CD14-positive monocyte (primary cell): ENCODE data around the gene NEU1. TPM values are rescaled to one million over a fixed set of nuclear protein-coding genes. Genes with fewer than 3 reads are reported as not detected.

ENCODE experiments used
- DNase-seq, 3 donors: peaks; one replicate each; pipeline ENCODE4 v3.0.0-alpha.2; 2011 to 2022
- H2AFZ ChIP-seq: 2 replicates; pipeline ENCODE4 v1.6.0; 2012; ENCODE audit warnings: mild to moderate bottlenecking, low read depth, low read length, inconsistent platforms; ENCODE audit not compliant: insufficient read depth, poor library complexity, severe bottlenecking
- H3K27ac ChIP-seq, 2 donors: 1 replicate in 1 of 2; 2 replicates in 1 of 2; pipeline ENCODE4 v1.5.1; 2012 to 2013; ENCODE audit warnings: low read length in 2 of 2, control low read depth in 1 of 2, inconsistent platforms in 1 of 2, low read depth in 1 of 2, mild to moderate bottlenecking in 1 of 2
- H3K27me3 ChIP-seq, 2 donors: one replicate each; pipeline versions ENCODE4 v1.6.0 to v1.6.1; 2011 to 2013; ENCODE audit warnings: low read length in 2 of 2; ENCODE audit not compliant: control insufficient read depth in 2 of 2, insufficient read depth in 2 of 2
- H3K36me3 ChIP-seq, 2 donors: replicated peaks in 1 of 2; 1 replicate in 1 of 2; 2 replicates in 1 of 2; pipeline versions ENCODE4 v1.5.1 to v1.6.1; 2012 to 2013; ENCODE audit warnings: low read length in 2 of 2, control low read depth in 1 of 2, inconsistent platforms in 1 of 2, mild to moderate bottlenecking in 1 of 2; ENCODE audit not compliant: insufficient read depth in 2 of 2, control insufficient read depth in 1 of 2
- H3K4me1 ChIP-seq, 2 donors: 1 replicate in 1 of 2; 2 replicates in 1 of 2; pipeline versions ENCODE4 v1.5.1 to v1.6.1; 2012 to 2013; ENCODE audit warnings: low read length in 2 of 2, control low read depth in 1 of 2, inconsistent platforms in 1 of 2, mild to moderate bottlenecking in 1 of 2, moderate library complexity in 1 of 2; ENCODE audit not compliant: insufficient read depth in 2 of 2, control insufficient read depth in 1 of 2
- H3K4me2 ChIP-seq: replicated peaks from 2 replicates; pipeline ENCODE3; 2012; ENCODE audit warnings: low read length, moderate library complexity, mild to moderate bottlenecking; ENCODE audit not compliant: poor library complexity, severe bottlenecking; ENCODE audit errors: extremely low read depth
- H3K4me3 ChIP-seq, 3 experiments: fragments of 200-600 bp in 1 of 3; sonication (generic) in 1 of 3; replicated peaks in 1 of 3; 1 replicate in 2 of 3; 2 replicates in 1 of 3; pipeline ENCODE4 v1.5.1; 2011 to 2013; ENCODE audit warnings: low read length in 3 of 3, mild to moderate bottlenecking in 3 of 3, control low read depth in 2 of 3, low read depth in 2 of 3, inconsistent platforms in 1 of 3, moderate library complexity in 1 of 3
- H3K79me2 ChIP-seq: 2 replicates; pipeline ENCODE4 v1.6.0; 2012; ENCODE audit warnings: mild to moderate bottlenecking, control low read depth, inconsistent platforms, low read length, moderate library complexity; ENCODE audit not compliant: insufficient read depth
- H3K9ac ChIP-seq: 2 replicates; pipeline ENCODE4 v1.6.0; 2017; ENCODE audit warnings: low read length, mild to moderate bottlenecking; ENCODE audit not compliant: insufficient read depth, poor library complexity, severe bottlenecking
- H3K9me3 ChIP-seq, 2 donors: replicated peaks in 1 of 2; 1 replicate in 1 of 2; 2 replicates in 1 of 2; pipeline versions ENCODE4 v1.5.1 to v1.6.1; 2012 to 2013; ENCODE audit warnings: low read length in 2 of 2, control low read depth in 1 of 2; ENCODE audit not compliant: control insufficient read depth in 1 of 2, insufficient read depth in 1 of 2
- H4K20me1 ChIP-seq: 2 replicates; pipeline ENCODE4 v1.6.0; 2012; ENCODE audit warnings: mild to moderate bottlenecking, low read length, control low read depth, moderate library complexity; ENCODE audit not compliant: insufficient read depth
- H3K27ac Mint-ChIP-seq, 7 donors: one replicate each; pipeline ENCODE4 v1.8.0; 2020; ENCODE audit warnings: mild to moderate bottlenecking in 7 of 7, mixed read lengths in 7 of 7, moderate library complexity in 6 of 7, inconsistent platforms in 2 of 7
- H3K27me3 Mint-ChIP-seq, 3 donors: one replicate each; pipeline ENCODE4 v1.8.0; 2021 to 2022; ENCODE audit warnings: low read depth in 3 of 3, mild to moderate bottlenecking in 3 of 3, mixed read lengths in 3 of 3, moderate library complexity in 3 of 3, inconsistent platforms in 1 of 3
- H3K36me3 Mint-ChIP-seq, 2 donors: one replicate each; pipeline ENCODE4 v1.8.0; 2020; ENCODE audit warnings: mixed read lengths in 2 of 2, inconsistent platforms in 1 of 2, mild to moderate bottlenecking in 1 of 2
- H3K4me1 Mint-ChIP-seq: one replicate; pipeline ENCODE4 v1.8.0; 2020; ENCODE audit warnings: mild to moderate bottlenecking, mixed read lengths
- H3K4me3 Mint-ChIP-seq, 2 donors: one replicate each; pipeline ENCODE4 v1.8.0; 2020; ENCODE audit warnings: mild to moderate bottlenecking in 2 of 2, mixed read lengths in 2 of 2, moderate library complexity in 1 of 2
- H3K9me3 Mint-ChIP-seq, 7 donors: one replicate each; pipeline ENCODE4 v1.8.0; 2020 to 2022; ENCODE audit warnings: mixed read lengths in 7 of 7, mild to moderate bottlenecking in 6 of 7, moderate library complexity in 6 of 7, inconsistent platforms in 2 of 7
- CTCF ChIP-seq: fragments of 200-600 bp; IDR thresholded peaks from one replicate; pipeline ENCODE4 v1.8.0; 2022; ENCODE audit warnings: antibody characterized with exemption, mild to moderate bottlenecking
- WGBS: methylation state at CpG from one replicate; pipeline ENCODE4 v1.1.5; 2013; ENCODE audit warnings: missing lambda C conversion rate; ENCODE audit not compliant: insufficient coverage; 5-methylcytosine and 5-hydroxymethylcytosine counted together
- intact Hi-C, 2 donors: fragments of 100-400 bp; cut with micrococcal nuclease; formaldehyde crosslinking; loops; one replicate each; pipeline versions ENCODE4 v1.15.0 to v1.15.1; 2023
- polyA plus RNA-seq, 3 donors: library from polyadenylated mRNA; depleted of rRNA in 1 of 3; unstranded in 2 of 3; stranded (reverse) in 1 of 3; fragments of 300-500 nt in 2 of 3; fragments of >200 nt in 1 of 3; fragmentation: Illumina TruSeq in 2 of 3; gene quantifications; 1 replicate in 2 of 3; 2 replicates in 1 of 3; pipeline ENCODE4 v1.2.3, GENCODE V29; 2012 to 2021

Gene NEU1
- polyA plus RNA-seq, 3 donors = 70.2 to 89.5 (median 81.8) TPM

GRCh38 chr6:31876357-31876756 is 13.7 kb upstream of the NEU1 start:
- no peak for TF ChIP-seq CTCF
- Histone ChIP-seq H3K27ac (no peak overlapping the region), H4K20me1 (no peaks in the 10 kb centered on the region), H3K79me2 (no peaks in the 10 kb centered on the region), H3K4me2 (no peak overlapping the region), H3K27me3 (no peaks in the 10 kb centered on the region), H3K4me3 (no peak overlapping the region), H2AFZ (no peak overlapping the region), H3K9me3 (no peaks in the 10 kb centered on the region), H3K36me3 (peaks cover 18 to 20% of the 10 kb centered on the region in 2 donors), H3K4me1 (no peaks in the 10 kb centered on the region), H3K9ac (no peak overlapping the region)
- no peaks in the 10 kb centered on the region for H3K4me1 Mint-ChIP-seq
- H3K27me3 Mint-ChIP-seq = peaks cover 5 to 9% (median 8%) of the 10 kb centered on the region in 3 donors
- H3K36me3 Mint-ChIP-seq = peaks cover 19 to 24% of the 10 kb centered on the region in 2 donors
- 100% methylated on average over 1 of the region's 7 CpGs for WGBS
- no peak overlapping the region for H3K27ac Mint-ChIP-seq
- no peaks in the 10 kb centered on the region for H3K9me3 Mint-ChIP-seq
- no peak for DNase-seq
- H3K4me3 Mint-ChIP-seq = no peak overlapping the region
- intact Hi-C loops = no loop called here

GRCh38 chr6:31875877-31876276 is 13.3 kb upstream of the NEU1 start:
- Histone ChIP-seq H3K27me3 (no peaks in the 10 kb centered on the region), H3K4me1 (no peaks in the 10 kb centered on the region), H3K36me3 (peaks cover 13 to 16% of the 10 kb centered on the region in 2 donors), H4K20me1 (no peaks in the 10 kb centered on the region), H3K4me3 (no peak overlapping the region), H3K27ac (no peak overlapping the region), H3K79me2 (no peaks in the 10 kb centered on the region), H3K9ac (no peak overlapping the region), H3K9me3 (no peaks in the 10 kb centered on the region), H2AFZ (no peak overlapping the region), H3K4me2 (no peak overlapping the region)
- TF ChIP-seq CTCF = no peak
- intact Hi-C loops = no loop called here
- Mint-ChIP-seq H3K27ac (peak overlapping the region in 2 of 7 donors; percentile 26 to 69), H3K9me3 (no peaks in the 10 kb centered on the region), H3K27me3 (peaks cover 5 to 10% (median 8%) of the 10 kb centered on the region in 3 donors), H3K36me3 (peaks cover 14 to 20% of the 10 kb centered on the region in 2 donors), H3K4me3 (no peak overlapping the region), H3K4me1 (no peaks in the 10 kb centered on the region)
- WGBS = 54% methylated on average over 3 of the region's 5 CpGs
- DNase-seq = no peak
